Stimulated activated CD4-positive, alpha-beta T cell treated with anti-CD3 and anti-CD28 coated beads, Interleukin-15, amount 100 ng/mL, for 48 hours (primary cell): Measurements from ENCODE around the gene DLAT.
"Not testable (repeated sequence)": the region's sequence is repeated elsewhere in the genome, so short reads cannot be mapped to it uniquely, and the experiment has no call there.

ENCODE experiments used
- DNase-seq, 2 donors: peaks; one replicate each; pipeline ENCODE4 v3.0.0-alpha.2; 2020; ENCODE audit warnings: low read depth in 2 of 2

DLAT gene

DNA sequence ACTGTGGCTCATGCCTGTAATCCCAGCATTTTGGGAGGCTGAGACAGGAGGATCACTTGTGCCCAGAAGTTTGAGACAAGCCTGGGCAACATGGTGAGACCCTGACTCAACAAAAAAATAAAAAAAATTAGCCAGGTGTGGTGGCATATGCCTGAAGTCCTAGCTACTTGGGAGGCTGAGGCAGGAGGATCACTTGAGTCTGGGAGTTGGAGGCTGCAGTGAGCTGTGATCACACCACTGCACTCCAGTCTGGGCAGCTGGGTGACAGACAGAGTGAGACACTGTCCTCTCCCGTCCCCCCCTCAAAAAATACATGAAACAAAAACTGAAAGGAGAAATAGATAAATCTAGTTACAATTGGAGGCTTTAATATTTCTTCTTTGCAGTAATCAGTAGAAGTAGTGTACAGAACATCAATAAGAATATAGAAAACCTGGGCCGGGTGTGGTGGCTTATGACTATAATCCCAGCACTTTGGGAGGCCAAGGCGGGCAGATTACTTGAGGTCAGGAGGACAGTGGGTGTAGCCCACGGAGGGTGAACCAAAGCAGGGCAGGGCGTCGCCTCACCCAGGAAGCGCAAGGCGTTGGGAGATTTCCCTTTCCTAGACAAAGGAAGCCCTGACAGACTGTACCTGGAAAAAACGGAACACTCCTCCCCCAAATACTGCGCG is 19.6 kb upstream of the DLAT start:
- no peak for DNase-seq

DNA sequence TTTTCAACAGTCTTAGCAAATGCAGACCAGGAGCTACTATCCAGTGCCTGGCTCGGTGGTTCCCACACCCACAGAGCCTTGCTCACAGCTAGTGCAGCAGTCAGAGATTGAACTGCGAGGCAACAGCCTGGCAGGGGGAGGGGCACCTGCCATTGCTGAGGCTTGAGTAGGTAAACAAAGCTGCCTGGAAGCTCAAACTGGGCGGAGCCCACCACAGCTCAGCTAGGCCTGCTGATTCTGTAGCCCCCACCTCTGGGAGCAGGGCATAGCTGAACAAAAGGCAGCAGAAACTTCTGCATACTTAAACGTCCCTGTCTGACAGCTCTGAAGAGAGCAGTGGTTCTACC is 19.1 kb upstream of the DLAT start:
- DNase-seq = not testable (repeated sequence)

DNA sequence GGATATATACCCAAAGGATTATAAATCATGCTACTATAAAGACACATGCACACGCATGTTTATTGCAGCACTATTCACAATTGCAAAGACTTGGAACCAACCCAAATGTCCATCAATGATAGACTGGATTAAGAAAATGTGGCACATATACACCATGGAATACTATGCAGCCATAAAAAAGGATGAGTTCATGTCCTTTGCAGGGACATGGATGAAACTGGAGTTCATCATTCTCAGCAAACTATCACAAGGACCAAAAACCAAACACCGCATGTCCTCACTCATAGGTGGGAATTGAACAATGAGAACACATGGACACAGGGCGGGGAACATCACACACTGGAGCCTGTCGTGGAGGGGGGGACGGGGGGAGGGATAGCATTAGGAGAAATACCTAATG is 13.8 kb upstream of the DLAT start:
- DNase-seq = not testable (repeated sequence)

DNA sequence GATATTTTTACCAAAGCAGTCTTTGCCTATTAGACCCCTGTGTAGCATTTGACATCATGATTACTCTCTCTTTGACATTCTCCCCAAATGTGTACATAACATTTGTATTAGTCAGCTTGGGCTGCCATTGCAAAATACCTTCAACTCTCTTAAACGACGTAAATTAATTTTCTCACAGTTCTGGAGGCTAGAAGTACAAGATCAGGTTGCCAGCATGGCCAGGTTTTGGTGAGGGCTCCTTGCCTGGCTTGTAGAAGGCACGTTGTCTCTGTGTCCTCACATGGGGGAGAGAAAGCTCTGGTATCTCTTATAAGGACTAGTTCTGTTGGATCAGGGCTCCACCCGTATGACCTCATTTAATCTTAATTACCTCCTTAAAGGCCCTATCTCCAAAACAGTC is 12.3 kb upstream of the DLAT start:
- DNase-seq = no peak

DNA sequence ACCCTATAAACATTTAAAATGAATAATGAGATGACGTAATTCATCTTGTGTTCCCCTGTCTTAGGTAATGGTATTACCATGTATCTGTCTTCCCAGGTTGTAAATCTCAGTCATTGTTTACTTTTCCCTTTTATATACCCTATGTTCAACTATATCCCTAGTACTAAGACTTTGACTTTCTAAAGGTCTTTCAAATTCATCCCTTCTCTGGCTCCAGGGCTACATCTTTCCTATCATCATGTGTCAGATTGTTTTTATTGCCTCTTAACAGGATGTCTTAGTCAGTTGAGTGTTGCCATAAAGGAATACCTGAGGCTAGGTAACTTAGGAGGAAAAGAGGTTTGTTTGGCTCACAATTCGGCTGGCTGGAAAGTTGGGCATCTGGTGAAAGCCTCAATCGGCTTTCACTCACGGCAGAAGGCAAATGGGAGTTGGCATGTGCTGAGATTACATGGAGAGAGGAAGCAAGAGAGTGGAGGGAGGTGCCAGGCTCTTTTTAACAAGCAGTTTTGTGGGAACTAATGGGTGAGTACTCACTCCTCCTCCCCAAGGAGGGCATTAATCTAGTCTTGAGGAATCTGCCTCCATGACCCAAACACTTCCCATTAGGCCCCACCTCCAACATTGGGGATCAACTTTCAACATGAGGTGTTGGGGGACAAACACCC is 11.6 kb upstream of the DLAT start:
- DNase-seq = no peak

DNA sequence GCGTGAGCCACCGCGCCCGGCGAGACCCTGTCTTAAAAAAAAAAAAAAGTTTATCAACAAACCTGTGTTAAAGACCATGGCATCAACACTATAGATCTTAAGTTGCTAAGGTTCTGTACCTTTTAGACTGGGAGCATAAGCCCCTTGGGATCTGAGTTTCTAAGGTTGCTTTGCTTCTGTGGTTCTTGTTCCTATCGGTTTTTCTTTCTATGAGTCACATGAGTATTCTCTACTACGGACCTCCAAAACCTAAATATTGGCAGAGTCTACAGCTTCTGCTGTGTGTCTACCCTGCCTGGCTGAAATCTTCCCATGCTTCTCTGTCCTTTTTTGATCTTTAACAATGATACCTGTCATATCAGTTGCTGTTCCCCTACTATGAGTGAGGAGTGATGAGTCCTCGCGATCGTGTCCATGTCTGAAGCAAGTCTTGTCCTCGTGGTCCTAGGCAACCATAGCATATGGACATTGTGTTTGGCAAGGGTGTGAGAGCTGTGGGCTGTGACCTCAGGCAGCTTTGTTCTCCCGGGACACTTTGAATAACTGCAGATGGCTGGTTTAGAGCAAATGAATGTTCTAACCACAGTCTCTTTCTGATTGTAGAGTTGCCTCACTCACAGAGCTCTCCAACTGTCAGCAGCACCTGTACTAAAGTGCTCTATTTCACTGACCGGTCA is 9.0 kb upstream of the DLAT start:
- DNase-seq = no peak

DNA sequence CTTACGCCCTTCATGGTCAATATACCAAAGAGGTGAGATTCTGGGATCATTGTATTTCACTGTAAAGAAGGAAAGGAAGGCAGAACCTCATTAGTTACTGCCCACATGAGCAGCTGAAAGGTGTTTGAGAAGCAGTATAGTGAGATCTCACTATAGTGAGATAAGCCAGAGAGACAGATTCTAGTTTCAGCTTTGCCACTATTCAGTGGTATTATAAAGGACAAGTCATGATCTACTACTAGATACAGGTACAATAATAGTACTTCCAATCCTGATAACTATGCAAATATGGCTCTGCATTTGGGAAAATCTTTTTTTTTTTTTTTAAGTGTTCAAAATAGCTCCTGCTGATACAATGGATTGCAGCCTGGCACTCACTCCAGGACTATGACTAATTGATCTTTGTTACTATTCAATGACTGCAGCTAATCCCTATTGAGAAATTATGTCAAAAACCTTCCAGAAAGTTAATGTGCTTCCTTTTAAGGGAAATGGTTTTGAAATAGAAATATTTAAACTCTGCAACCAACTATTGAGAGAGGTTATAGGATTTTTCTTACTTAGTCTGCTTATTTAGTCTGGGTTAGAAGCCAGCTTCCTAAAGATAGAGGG is 8.3 kb upstream of the DLAT start:
- DNase-seq = no peak

DNA sequence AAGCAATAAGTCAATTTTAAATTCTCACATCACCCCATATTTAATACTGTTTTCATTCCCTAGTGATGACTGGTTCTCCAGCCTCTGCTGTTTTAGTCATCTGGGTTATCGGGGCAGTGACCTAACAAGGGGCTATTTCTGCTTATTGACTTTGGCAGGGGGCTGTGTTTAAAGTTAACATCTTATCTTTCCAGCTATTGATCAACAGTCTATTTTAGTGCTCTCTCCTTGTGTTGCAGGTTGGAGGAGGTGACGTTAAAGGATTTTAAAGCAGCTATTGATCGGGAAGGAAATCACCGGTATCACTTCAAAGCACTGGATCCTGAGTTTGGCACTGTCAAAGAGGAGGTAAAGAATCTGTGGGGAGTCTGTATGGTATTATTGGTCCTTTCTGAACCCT is 7.7 kb upstream of the DLAT start:
- no peak for DNase-seq

DNA sequence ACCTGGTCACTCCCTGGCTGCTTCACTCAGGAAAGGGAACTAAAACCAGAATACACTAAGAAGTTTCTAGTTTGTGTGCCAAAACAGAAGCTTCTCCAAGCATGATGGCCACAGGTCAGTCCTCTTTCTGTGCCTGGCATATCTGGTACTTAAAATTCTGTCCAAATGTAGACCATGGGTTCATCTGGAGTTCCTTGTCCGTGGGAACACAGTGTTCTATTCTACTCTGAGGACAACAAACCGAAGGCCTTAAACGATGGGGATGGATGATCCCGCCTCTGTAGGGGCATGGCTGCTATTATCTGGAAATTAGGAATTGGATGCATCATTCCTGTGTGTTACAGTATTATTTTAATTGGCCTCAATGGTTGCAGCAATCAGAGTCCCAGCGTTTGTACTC is 6.1 kb upstream of the DLAT start:
- no peak for DNase-seq

DNA sequence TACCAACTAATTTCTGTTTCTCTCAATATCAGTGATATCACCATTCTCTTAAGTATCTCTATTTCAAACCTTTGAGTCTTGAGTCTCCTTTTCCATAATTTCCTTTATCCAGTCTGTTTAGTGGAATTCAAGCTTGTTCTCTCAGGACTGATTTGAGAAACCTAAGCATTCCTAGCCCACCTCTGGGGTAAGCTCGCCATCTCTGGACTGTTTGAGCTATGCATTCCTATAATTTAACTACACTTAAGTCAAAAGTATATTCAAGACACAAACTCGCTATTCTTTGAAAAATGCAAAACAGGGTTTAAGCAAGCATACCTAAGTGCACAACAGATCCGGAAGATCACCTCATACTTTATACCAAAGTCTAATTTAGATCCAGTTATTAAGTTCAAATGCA is 2.1 kb upstream of the DLAT start:
- no peak for DNase-seq

DNA sequence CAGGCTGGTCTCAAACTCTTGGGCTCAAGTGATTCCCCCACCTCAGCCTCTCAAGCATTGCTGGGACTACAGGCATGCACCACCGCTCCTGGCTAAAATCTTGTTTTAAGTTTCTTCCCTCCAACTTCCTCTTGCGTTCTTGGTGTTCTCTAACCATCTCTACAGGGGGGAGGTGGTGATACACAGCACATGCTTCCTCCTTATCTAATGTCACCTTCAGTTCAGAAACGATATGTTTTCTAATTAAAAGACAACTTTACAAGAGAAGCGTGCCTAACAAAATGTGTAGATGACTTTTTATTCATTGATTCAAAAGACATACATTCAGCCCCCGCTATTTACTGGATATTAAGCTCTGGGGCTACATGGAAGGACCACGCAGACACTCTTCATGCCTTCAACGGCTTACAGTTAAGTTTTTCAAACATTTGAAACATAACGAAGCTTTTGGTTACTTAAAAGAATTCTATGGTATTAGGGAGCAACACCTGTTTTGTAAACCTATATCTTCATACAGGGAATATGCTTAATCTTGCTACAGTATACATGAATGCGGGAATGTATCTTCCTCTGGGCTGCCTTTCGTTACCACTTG is 933 bp upstream of the DLAT start:
- no peak for DNase-seq

DNA sequence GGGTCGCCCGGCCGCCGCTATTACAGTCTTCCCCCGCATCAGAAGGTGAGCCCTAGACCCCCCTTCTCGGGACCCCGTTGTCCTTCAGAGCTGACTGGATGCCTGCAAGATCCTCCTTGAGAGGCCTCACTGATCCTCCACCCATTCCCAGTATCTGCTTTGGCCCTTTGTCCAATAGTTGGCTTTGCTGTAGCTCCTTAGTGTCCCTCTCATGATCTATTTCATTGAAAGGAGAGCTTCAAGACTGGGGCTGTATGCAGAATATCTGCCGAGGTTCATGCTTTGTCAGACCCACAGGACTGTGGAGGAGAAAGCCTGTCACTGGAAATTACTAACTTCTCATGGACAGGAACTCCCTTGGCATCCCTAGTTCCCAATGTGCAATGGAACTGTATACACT is 499 bp downstream of the DLAT start:
- DNase-seq = no peak

DNA sequence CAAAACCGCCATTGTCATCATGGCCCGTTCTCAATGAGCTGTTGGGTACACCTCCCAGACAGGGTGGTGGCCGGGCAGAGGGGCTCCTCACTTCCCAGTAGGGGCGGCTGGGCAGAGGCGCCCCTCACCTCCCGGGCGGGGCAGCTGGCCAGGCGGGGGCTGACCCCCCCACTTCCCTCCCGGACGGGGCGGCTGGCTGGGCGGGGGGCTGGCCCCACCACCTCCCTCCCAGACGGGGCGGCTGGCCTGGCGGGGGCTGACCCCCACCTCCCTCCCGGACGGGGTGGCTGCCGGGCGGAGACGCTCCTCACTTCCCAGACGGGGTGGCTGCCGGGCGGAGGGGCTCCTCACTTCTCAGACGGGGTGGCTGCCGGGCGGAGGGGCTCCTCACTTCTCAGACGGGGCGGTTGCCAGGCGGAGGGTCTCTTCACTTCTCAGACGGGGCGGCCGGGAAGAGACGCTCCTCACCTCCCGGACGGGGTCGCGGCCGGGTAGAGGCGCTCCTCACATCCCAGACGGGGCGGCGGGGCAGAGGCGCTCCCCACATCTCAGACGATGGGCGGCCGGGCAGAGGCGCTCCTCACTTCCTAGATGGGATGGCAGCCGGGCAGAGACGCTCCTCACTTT is 1.7 kb downstream of the DLAT start:
- not testable (repeated sequence) for DNase-seq

DNA sequence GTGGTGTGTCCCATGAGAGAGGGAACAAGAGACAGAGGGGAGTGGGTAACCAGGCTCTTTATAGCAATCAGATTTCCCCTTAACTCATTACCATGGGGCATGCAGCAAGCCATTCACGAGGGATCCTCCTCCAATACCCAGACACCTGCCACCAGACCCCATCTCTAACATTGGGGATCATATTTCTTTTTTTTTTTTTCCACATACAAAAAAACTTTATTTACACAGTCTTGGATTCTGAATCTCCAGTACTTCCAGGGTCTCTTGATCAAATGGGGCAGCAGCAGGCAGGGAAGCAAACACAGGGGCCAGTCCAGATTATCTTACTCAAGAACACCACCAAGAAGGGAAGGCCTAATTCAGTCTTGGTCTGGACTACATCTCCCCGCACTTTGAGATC is 4.3 kb downstream of the DLAT start:
- DNase-seq = no peak

DNA sequence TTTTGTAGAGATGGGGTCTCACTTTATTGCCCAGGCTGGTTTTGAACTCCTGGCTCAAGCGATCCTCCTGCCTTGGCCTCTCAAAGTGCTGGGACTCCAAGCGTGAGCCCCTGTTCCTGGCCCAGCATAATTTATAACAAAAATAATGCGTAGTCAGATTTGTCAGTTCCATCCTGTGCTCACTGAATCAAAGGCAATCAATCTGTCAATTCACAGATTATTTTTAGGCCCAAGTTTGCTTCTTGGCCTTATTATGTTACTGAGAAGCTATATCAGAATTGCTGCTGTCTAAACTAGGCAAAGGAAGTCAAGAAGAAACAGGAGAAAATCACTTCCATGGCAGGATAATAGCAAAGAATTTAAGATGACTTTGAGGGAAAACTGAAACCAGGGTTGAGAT is 8.7 kb downstream of the DLAT start:
- no peak for DNase-seq

DNA sequence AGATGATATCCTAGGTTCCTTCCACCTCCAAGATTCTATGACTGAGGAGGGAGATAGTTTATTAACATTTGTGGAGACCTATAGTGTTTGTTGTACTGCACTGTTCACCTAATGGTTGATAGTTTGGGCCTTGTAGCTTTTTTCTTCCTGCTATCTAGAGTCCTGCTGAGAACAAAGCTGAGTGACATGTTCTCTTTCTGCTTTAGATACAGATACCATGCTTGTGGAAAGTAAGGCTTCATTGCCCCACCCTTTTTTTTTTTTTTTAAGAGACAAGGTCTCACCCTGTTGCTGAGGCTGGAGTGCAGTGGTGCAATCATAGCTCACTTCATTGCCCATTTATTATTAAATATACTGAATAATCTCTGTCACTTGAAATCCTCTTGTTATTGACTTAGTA is 12.3 kb downstream of the DLAT start:
- DNase-seq = no peak

DNA sequence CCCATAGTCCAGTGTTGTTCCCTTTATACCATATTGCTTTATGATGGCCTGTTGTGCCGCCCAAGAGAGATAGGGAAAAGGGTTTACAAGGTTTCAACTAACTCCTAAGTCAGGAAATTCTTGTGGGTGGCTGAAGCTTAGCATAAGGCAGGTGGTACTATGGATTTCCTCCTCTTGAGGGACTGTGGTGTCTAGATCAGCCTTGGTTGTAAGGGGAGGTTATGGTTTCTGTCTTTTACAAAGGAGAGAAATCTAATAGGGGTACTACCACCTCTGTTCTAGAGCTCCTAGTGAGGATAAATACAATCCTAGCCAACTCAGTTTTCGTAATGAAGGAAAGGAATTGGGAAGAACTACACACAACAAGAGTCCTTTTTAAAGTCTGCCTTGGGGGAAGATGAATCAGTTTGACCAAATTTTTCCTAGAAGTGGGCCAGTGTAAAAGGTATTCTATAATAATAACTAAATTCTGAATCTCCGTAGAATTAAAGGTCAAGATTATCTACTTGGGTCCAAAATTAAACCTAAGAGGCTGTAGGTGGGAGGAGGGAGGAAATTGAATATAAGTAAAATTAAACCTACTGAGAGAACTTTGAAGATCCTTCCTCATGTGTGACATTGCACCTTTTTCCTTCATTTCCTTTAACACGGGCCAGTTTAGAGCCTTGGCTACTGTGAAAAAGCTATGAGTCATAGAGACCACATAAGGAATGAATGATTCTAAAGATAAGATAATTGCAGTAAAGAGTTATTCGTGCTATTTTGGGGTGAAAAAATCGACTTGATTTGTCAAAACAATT is 17.2 kb downstream of the DLAT start:
- DNase-seq = no peak

DNA sequence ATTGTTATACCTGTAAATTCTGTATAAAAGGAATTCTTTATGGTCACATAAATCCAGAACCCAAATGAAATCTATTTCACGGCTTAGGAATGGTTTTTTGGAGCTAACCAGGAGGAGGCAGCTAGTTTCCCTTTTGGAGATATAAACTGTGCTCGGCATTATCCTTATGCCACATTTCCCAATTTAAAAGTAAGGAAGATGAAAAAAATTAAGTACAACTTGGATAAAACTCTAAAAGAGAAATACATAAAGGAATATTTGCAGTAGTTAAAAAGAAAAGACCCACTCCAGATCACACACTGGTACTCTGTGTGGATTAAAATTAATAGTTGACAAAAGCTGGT is 17.7 kb downstream of the DLAT start:
- DNase-seq = no peak

DNA sequence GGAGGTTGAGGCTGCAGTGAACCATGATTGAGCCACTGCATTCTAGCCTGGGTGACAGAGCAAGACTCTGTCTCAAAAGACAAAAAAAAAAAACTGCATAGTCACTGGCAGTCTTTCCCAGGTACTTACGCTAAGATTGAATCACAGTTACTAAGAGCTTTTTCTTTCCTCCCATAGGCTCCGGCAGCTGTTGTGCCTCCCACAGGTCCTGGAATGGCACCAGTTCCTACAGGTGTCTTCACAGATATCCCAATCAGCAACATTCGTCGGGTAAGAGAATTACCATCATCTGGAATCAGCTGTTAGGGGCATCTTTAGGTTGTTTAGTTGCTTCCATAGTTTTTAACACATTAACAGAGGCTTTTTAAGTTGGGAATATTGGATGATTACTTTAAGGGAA is 19.8 kb downstream of the DLAT start:
- DNase-seq = no peak

DNA sequence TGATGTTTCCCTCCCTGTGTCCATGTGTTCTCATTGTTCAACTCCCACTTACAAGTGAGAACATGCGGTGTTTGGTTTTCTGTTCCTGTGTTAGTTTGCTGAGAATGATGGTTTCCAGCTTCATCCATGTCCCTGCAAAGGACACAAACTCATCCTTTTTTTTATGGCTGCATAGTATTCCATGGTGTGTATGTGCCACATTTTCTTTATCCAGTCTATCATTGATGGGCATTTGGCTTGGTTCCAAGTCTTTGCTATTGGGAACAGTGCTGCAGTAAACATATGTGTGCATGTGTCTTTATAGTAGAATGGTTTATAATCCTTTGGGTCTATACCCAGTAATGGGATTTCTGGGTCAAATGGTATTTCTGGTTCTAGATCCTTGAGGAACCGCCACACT is 21.4 kb downstream of the DLAT start:
- not testable (repeated sequence) for DNase-seq

DNA sequence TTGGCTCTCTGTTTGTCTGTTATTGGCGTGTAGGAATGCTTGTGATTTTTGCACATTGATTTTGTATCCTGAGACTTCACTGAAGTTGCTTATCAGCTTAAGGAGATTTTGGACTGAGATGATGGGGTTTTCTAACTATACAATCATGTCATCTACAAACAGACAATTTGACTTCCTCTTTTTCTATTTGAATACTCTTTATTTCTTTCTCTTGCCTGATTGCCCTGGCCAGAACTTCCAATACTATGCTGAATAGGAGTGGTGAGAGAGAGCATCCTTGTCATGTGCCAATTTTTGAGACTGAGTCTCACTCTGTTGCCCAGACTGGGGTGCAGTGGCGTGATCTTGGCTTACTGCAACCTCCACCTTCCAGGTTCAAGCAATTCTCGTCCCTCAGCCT is 23.0 kb downstream of the DLAT start:
- DNase-seq = not testable (repeated sequence)
